Inflammatory macrophage treated with lipopolysaccharide for 4 hours (primary cell): ENCODE data around the gene SCAMP1.
"Not testable (repeated sequence)": the region's sequence is repeated elsewhere in the genome, so short reads cannot be mapped to it uniquely, and the experiment has no call there.

Experiments
- DNase-seq: peaks from one replicate; pipeline ENCODE4 v3.0.0-alpha.2; 2020

The SCAMP1 gene

GRCh38 chr5:78430866-78431265, 70.4 kb downstream of the SCAMP1 start:
- no peak for DNase-seq

GRCh38 chr5:78433972-78434371, 73.6 kb downstream of the SCAMP1 start:
- DNase-seq, result no peak

- DNase-seq, result no peak
Observed at GRCh38 chr5:78447775-78448424, 87.5 kb downstream of the SCAMP1 start.

GRCh38 chr5:78449103-78449502, 88.7 kb downstream of the SCAMP1 start:
- DNase-seq, result no peak

GRCh38 chr5:78457507-78457906, 97.1 kb downstream of the SCAMP1 start:
- DNase-seq, result not testable (repeated sequence)

GRCh38 chr5:78458843-78459242, 98.4 kb downstream of the SCAMP1 start:
- DNase-seq, result no peak

- DNase-seq, result no peak
Observed at GRCh38 chr5:78467140-78467539, 106.7 kb downstream of the SCAMP1 start.

GRCh38 chr5:78467752-78468357, 107.4 kb downstream of the SCAMP1 start:
- peak; percentile 54 for DNase-seq

GRCh38 chr5:78471896-78472295, 111.5 kb downstream of the SCAMP1 start:
- DNase-seq, result no peak

- DNase-seq, result peak; percentile 59
Observed at GRCh38 chr5:78472469-78473106, 112.2 kb downstream of the SCAMP1 start.

GRCh38 chr5:78473751-78474150, 113.3 kb downstream of the SCAMP1 start:
- no peak for DNase-seq

- no peak for DNase-seq
Observed at GRCh38 chr5:78475370-78475769, 115.0 kb downstream of the SCAMP1 start.

- DNase-seq, result no peak
Observed at GRCh38 chr5:78476795-78477194, 116.4 kb downstream of the SCAMP1 start.

GRCh38 chr5:78482948-78483347, 122.5 kb downstream of the SCAMP1 start:
- no peak for DNase-seq

GRCh38 chr5:78483809-78484521, 123.5 kb downstream of the SCAMP1 start:
- peak; percentile 81 for DNase-seq

- no peak for DNase-seq
Observed at GRCh38 chr5:78486218-78486617, 125.8 kb downstream of the SCAMP1 start.

- no peak for DNase-seq
Observed at GRCh38 chr5:78487846-78488245, 127.4 kb downstream of the SCAMP1 start.

- no peak for DNase-seq
Observed at GRCh38 chr5:78490709-78491485, 130.5 kb downstream of the SCAMP1 start.

GRCh38 chr5:78492224-78492623, 131.8 kb downstream of the SCAMP1 start:
- no peak for DNase-seq

- no peak for DNase-seq
Observed at GRCh38 chr5:78492650-78493049, 132.2 kb downstream of the SCAMP1 start.

- DNase-seq, result no peak
Observed at GRCh38 chr5:78495800-78496199, 135.4 kb downstream of the SCAMP1 start.

- no peak for DNase-seq
Observed at GRCh38 chr5:78496373-78496772, 136.0 kb downstream of the SCAMP1 start.
